Cardiac muscle cell (in vitro differentiated cells and primary cell): ENCODE data around the gene H6PD. TPM values are rescaled to one million over a fixed set of nuclear protein-coding genes. Genes with fewer than 3 reads are reported as not detected.

Source experiments
- DNase-seq, 2 donors: peaks; one replicate each; pipeline versions ENCODE4 v3.0.0 to v3.0.0-alpha.2; 2010 to 2017; ENCODE audit warnings: low read depth in 1 of 2, low spot score in 1 of 2
- H3K27ac ChIP-seq: fragments of 200-600 bp; sonication (generic); 2 replicates; pipeline ENCODE4 v1.5.1; 2016
- H3K27me3 ChIP-seq: fragments of 200-600 bp; sonication (generic); 2 replicates; pipeline ENCODE4 v1.6.0; 2016; ENCODE audit warnings: control low read depth
- H3K36me3 ChIP-seq: fragments of 200-600 bp; sonication (generic); 2 replicates; pipeline ENCODE4 v1.5.1; 2016; ENCODE audit warnings: control low read depth
- H3K4me1 ChIP-seq: fragments of 200-600 bp; sonication (generic); 2 replicates; pipeline ENCODE4 v1.8.1; 2017; ENCODE audit warnings: low read depth, mild to moderate bottlenecking, mixed run types
- H3K4me3 ChIP-seq: fragments of 200-600 bp; sonication (generic); 2 replicates; pipeline ENCODE4 v1.5.1; 2016; ENCODE audit warnings: mild to moderate bottlenecking
- H3K9me3 ChIP-seq: fragments of 200-600 bp; sonication (generic); 2 replicates; pipeline ENCODE4 v1.5.1; 2017; ENCODE audit warnings: low read depth, mild to moderate bottlenecking, control low read depth
- polyA plus RNA-seq: library from polyadenylated mRNA; unstranded; fragments of >200 nt; fragmentation: Nextera tagmentation; extraction: Ambion mirVana; gene quantifications from 2 replicates; pipeline ENCODE4 v1.2.1, GENCODE V29; 2016
- total RNA-seq: library from RNA; depleted of rRNA; stranded (reverse); fragments of >200 nt; gene quantifications from 2 replicates; pipeline ENCODE4 v1.2.3, GENCODE V29; 2016
- TF ChIP-seq, protein P1 (sequence below): IDR thresholded peaks from 2 replicates; pipeline ENCODE4 v1.5.1; 2012; ENCODE audit warnings: low read depth, mild to moderate bottlenecking, low read length

Gene H6PD
- total and polyA plus RNA-seq, 2 experiments from 2014 or later: 13.7 to 41.4 TPM

DNA sequence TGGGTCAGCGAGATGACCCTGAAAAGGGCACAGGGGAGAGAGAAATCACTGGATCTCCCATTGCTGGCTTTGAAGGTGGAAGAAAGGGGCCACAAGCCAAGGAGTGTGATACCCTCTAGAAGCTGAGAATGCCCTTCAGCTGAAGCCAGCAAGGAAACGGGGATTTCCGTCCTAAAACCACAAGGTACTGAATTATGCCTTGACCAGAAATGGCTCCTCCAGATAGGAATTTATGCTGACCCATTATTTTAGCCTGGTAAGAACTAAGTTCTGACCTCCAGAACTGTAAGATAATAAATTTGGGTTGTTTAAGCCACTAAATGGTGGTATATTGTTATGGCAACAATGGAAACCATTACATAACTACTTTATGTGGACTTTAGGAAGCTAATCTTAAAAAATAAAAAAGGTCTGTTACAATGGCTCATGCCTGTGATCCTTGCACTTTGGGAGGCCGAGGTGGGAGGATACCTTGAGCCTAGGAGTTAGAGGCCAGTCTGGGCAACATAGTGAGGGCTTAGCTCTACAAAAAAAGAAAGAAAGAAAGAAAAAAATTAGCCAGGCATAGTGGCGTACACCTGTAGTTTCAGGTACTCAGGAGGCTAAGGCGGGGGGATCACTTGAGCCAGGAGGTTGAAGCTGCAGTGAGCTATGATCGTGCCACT lies 3.6 kb upstream of the H6PD start:
- TF ChIP-seq, protein P1, sequence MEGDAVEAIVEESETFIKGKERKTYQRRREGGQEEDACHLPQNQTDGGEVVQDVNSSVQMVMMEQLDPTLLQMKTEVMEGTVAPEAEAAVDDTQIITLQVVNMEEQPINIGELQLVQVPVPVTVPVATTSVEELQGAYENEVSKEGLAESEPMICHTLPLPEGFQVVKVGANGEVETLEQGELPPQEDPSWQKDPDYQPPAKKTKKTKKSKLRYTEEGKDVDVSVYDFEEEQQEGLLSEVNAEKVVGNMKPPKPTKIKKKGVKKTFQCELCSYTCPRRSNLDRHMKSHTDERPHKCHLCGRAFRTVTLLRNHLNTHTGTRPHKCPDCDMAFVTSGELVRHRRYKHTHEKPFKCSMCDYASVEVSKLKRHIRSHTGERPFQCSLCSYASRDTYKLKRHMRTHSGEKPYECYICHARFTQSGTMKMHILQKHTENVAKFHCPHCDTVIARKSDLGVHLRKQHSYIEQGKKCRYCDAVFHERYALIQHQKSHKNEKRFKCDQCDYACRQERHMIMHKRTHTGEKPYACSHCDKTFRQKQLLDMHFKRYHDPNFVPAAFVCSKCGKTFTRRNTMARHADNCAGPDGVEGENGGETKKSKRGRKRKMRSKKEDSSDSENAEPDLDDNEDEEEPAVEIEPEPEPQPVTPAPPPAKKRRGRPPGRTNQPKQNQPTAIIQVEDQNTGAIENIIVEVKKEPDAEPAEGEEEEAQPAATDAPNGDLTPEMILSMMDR: no peak
- H3K27me3 ChIP-seq: no peaks in the 10 kb centered on the region
- H3K4me3 ChIP-seq: no peak overlapping the region
- no peaks in the 10 kb centered on the region for H3K36me3 ChIP-seq
- H3K9me3 ChIP-seq: no peaks in the 10 kb centered on the region
- H3K4me1 ChIP-seq: peaks cover 9% of the 10 kb centered on the region
- DNase-seq: no peak
- H3K27ac ChIP-seq: no peak overlapping the region

DNA sequence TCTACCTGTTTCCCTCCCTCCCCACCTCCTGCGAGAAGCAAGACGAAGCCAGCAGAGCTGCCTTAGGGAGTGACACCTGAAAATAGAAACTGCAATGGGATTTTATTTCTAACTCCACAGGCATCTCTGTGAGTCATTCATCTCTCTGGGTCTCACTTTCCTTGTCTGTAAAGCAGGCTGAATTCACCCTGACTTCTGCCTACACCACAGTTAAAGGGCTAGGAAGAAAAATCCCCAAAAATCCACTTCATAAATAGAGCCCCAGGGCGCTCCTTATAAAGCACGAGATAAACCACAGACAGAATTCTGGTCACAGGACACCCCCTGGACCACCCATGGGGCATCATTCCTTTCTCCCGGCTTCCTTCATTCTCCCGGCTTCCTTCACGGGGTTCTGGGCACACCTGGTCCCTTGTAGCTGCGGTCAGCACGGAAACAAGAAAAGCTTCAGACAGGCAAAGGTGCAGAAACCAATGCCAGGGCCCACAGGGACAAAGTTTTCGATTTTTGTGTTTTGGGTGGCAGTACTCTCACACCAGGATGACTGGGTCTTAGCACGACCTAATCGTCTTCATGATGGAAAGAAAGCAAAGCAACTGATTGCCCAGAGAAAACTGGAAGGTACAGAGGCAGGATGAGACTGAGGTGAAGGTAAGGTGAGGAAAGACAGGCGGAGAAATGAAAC lies 2.8 kb upstream of the H6PD start:
- no peak overlapping the region for H3K4me3 ChIP-seq
- no peak for DNase-seq
- TF ChIP-seq, protein P1: no peak
- no peak overlapping the region for H3K27ac ChIP-seq
- peaks cover 9% of the 10 kb centered on the region for H3K4me1 ChIP-seq
- H3K9me3 ChIP-seq: no peaks in the 10 kb centered on the region
- no peaks in the 10 kb centered on the region for H3K36me3 ChIP-seq
- no peaks in the 10 kb centered on the region for H3K27me3 ChIP-seq

DNA sequence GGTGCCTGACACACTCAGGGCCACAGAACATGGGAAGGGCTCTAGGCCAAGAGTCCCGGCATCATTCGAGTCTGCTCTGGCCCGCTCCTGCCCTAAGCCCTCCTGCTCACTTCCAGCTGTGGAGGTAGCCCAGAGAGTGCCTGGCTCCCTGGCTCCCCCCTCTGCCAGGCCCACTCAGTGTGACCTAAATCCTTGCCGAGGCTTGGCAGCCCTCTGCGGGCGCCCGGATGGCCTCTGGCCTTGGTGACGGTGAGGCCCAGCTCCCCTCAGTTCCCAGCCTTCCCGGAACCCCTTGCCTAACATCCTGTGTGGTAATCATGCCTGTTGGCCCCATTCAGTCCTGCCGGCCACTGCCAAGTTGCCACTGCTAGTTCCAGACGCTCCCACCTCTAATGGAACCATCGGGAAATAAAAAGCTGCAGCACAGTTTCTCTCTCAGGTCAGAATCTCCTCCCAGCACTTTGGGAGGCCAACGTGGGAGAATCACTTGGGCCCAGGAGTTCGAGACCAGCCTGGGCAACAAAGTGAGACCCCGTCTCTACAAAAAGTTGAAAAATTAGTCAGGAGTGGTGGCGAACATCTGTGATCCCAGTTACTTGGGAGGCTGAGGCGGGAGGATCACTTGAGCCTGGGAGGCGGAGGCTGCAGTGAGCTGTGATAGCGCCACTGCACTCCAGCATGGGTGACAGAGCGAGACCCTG lies 1.2 kb upstream of the H6PD start:
- TF ChIP-seq, protein P1: peak; percentile 32
- Histone ChIP-seq H3K36me3 (no peaks in the 10 kb centered on the region), H3K27ac (no peak overlapping the region), H3K27me3 (no peaks in the 10 kb centered on the region), H3K9me3 (no peaks in the 10 kb centered on the region), H3K4me3 (no peak overlapping the region), H3K4me1 (peaks cover 9% of the 10 kb centered on the region)
- peak in 1 of 2 donors; percentile 99 for DNase-seq

DNA sequence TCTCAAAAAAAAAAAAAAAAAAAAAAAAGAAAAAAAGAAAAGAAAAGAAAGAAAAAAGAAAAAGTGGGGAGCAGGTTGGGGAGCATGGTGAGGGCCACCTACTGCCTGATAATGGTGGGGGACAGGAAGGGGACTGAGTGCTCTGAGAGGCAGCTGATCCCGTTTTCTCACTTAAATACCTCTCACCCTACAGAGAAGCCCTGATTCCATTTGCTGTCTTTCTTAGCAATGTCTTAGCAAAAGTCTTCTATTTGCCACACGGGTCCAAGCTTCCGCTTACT lies 692 bp upstream of the H6PD start:
- H3K4me3 ChIP-seq: peak overlapping the region; percentile 23
- TF ChIP-seq, protein P1: no peak

DNA sequence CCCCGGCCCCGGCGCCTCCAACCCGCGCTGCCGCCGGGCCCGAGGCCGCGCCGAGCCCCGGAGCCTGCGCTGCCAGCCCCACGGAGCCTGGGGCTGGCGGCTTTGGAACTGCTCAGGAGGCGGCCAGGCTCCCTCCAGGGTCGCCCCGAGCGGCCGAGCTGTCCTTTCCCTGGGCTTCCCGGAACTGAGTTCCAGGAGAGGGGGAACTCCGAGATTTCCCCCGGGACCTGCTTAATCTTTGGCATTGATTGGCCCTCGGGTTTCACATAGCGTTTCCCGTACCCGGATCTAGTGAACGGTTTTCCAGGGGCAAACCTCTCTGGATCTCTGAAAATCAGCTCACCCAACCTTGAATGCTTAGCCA lies 504 bp downstream of the H6PD start:
- DNase-seq: peak in 1 of 2 donors; percentile 81
- TF ChIP-seq, protein P1: no peak
- Histone ChIP-seq H3K27ac (peak overlapping the region; percentile 99), H3K4me1 (peaks cover 9% of the 10 kb centered on the region), H3K4me3 (peak overlapping the region; percentile 61), H3K9me3 (no peaks in the 10 kb centered on the region), H3K36me3 (no peaks in the 10 kb centered on the region), H3K27me3 (no peaks in the 10 kb centered on the region)

More for the DNA sequence above, 692 bp upstream of the H6PD start:
- Histone ChIP-seq H3K9me3 (no peaks in the 10 kb centered on the region), H3K4me1 (peaks cover 9% of the 10 kb centered on the region), H3K36me3 (no peaks in the 10 kb centered on the region), H3K27ac (no peak overlapping the region), H3K27me3 (no peaks in the 10 kb centered on the region)
- DNase-seq: no peak
